Hepatocyte (in vitro differentiated cells): ENCODE data around the gene NOD1. TPM values are rescaled to one million over a fixed set of nuclear protein-coding genes. Genes with fewer than 3 reads are reported as not detected.

Source experiments
- DNase-seq: peaks from one replicate; pipeline ENCODE4 v3.0.0-alpha.2; 2016; ENCODE audit warnings: low spot score
- H2AFZ ChIP-seq: fragments of 200-600 bp; sonication (generic); 2 replicates; pipeline ENCODE4 v1.6.0; 2016; ENCODE audit warnings: antibody characterized with exemption, mild to moderate bottlenecking
- H3K27ac ChIP-seq: fragments of 200-600 bp; sonication (generic); 2 replicates; pipeline ENCODE4 v1.5.1; 2016; ENCODE audit warnings: mild to moderate bottlenecking
- H3K27me3 ChIP-seq: fragments of 200-600 bp; sonication (generic); 2 replicates; pipeline ENCODE4 v1.6.1; 2016
- H3K36me3 ChIP-seq: fragments of 200-600 bp; sonication (generic); replicated peaks from 2 replicates; pipeline ENCODE4 v1.5.1; 2016; ENCODE audit warnings: low read depth; ENCODE audit not compliant: insufficient read depth
- H3K4me1 ChIP-seq: fragments of 200-600 bp; sonication (generic); 2 replicates; pipeline ENCODE4 v1.5.1; 2016; ENCODE audit warnings: mild to moderate bottlenecking, moderate library complexity; ENCODE audit not compliant: insufficient read depth
- H3K4me2 ChIP-seq: fragments of 200-600 bp; sonication (generic); 2 replicates; pipeline ENCODE4 v1.6.0; 2016
- H3K4me3 ChIP-seq: fragments of 200-600 bp; sonication (generic); 2 replicates; pipeline ENCODE4 v1.5.1; 2016; ENCODE audit warnings: mild to moderate bottlenecking
- H3K79me2 ChIP-seq: fragments of 200-600 bp; sonication (generic); 2 replicates; pipeline ENCODE4 v1.6.0; 2017; ENCODE audit warnings: mild to moderate bottlenecking
- H3K9me2 ChIP-seq: fragments of 200-600 bp; sonication (generic); replicated peaks from 2 replicates; pipeline ENCODE4 v1.6.0; 2017; ENCODE audit warnings: mild to moderate bottlenecking; ENCODE audit not compliant: insufficient read depth
- H3K9me3 ChIP-seq: fragments of 200-600 bp; sonication (generic); 2 replicates; pipeline ENCODE4 v1.5.1; 2016; ENCODE audit warnings: low read depth, mild to moderate bottlenecking
- H4K20me1 ChIP-seq: fragments of 200-600 bp; sonication (generic); 2 replicates; pipeline ENCODE4 v1.6.0; 2016; ENCODE audit warnings: mild to moderate bottlenecking; ENCODE audit not compliant: insufficient read depth, poor library complexity, severe bottlenecking
- CTCF ChIP-seq: fragments of 200-600 bp; sonication (generic); IDR thresholded peaks from 2 replicates; pipeline ENCODE4 v1.5.1; 2016; ENCODE audit warnings: antibody characterized with exemption, mild to moderate bottlenecking; ENCODE audit not compliant: poor library complexity
- EZH2 ChIP-seq: fragments of 200-600 bp; sonication (generic); IDR thresholded peaks from 2 replicates; pipeline ENCODE4 v1.6.1; 2016; ENCODE audit warnings: antibody characterized with exemption, mild to moderate bottlenecking, borderline replicate concordance
- EZH2phosphoT487 ChIP-seq: fragments of 200-600 bp; sonication (generic); IDR thresholded peaks from one replicate; pipeline ENCODE4 v1.6.1; 2018; ENCODE audit warnings: antibody characterized with exemption, mild to moderate bottlenecking, low read depth, moderate library complexity; ENCODE audit not compliant: unreplicated experiment, severe bottlenecking
- WGBS: methylation state at CpG from one replicate; pipeline ENCODE4 v1.1.6; 2016; ENCODE audit warnings: low lambda C conversion rate; ENCODE audit errors: missing lambda C conversion rate; 5-methylcytosine and 5-hydroxymethylcytosine counted together
- polyA plus RNA-seq: library from polyadenylated mRNA; unstranded; fragments of >200 nt; fragmentation: Nextera tagmentation; extraction: Ambion mirVana; gene quantifications from 2 replicates; pipeline ENCODE4 v1.2.1, GENCODE V29; 2016
- total RNA-seq: library from RNA; depleted of rRNA; stranded (reverse); fragments of >200 nt; gene quantifications from 2 replicates; pipeline ENCODE4 v1.2.3, GENCODE V29; 2014

Gene NOD1
- total and polyA plus RNA-seq, 2 experiments from 2014 or later, result 3.0 to 6.1 TPM

DNA sequence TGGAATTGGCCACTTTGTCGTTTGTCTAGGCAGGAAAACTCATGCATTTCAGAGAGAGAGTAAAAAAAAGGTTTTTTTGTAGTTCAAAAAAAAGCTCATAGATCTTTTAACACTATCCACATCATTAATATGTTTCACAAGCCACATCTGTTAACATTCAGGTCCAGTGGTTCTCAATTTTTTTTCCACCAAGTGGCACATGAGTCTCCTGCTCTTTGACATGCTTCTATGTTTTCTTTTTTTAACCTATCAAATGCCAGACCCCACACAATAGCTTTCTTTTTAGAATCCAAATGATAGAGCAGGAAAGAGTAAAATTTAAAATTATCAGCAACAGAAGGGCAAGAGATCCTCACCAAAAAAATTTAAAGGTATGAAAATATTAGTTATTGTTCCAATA lies 20.3 kb downstream of the NOD1 start:
- no peaks in the 10 kb centered on the region for H3K79me2 ChIP-seq
- DNase-seq, result no peak
- no peaks in the 10 kb centered on the region for H3K36me3 ChIP-seq
- H2AFZ ChIP-seq, result no peak overlapping the region
- H3K27me3 ChIP-seq, result no peaks in the 10 kb centered on the region
- no peak overlapping the region for H3K27ac ChIP-seq
- H3K9me2 ChIP-seq, result no peaks in the 10 kb centered on the region
- no peaks in the 10 kb centered on the region for H4K20me1 ChIP-seq
- TF ChIP-seq EZH2 (no peak), EZH2phosphoT487 (no peak), CTCF (no peak)
- H3K9me3 ChIP-seq, result no peaks in the 10 kb centered on the region
- H3K4me2 ChIP-seq, result no peak overlapping the region
- no peak overlapping the region for H3K4me3 ChIP-seq
- peaks cover 11% of the 10 kb centered on the region for H3K4me1 ChIP-seq
- WGBS, result 38% methylated on average over 1 of the region's 1 CpG

- no peak overlapping the region for H3K4me2 ChIP-seq
- H3K79me2 ChIP-seq, result no peaks in the 10 kb centered on the region
- no peaks in the 10 kb centered on the region for H4K20me1 ChIP-seq
- no peak for DNase-seq
- TF ChIP-seq EZH2phosphoT487 (no peak), EZH2 (no peak), CTCF (no peak)
- no peak overlapping the region for H2AFZ ChIP-seq
- no peaks in the 10 kb centered on the region for H3K9me2 ChIP-seq
- no peaks in the 10 kb centered on the region for H3K4me1 ChIP-seq
- no peak overlapping the region for H3K27ac ChIP-seq
- 77% methylated on average over 3 of the region's 3 CpGs for WGBS
- no peaks in the 10 kb centered on the region for H3K36me3 ChIP-seq
- H3K9me3 ChIP-seq, result no peaks in the 10 kb centered on the region
- H3K27me3 ChIP-seq, result no peaks in the 10 kb centered on the region
- no peak overlapping the region for H3K4me3 ChIP-seq
Measured at GRCh38 chr7:30453921-30454320, 24.7 kb downstream of the NOD1 start.

GRCh38 chr7:30453016-30453415 lies 25.6 kb downstream of the NOD1 start:
- Histone ChIP-seq H3K27ac (no peak overlapping the region), H3K9me2 (no peaks in the 10 kb centered on the region), H3K79me2 (no peaks in the 10 kb centered on the region), H3K27me3 (no peaks in the 10 kb centered on the region), H3K9me3 (no peaks in the 10 kb centered on the region), H3K4me2 (no peak overlapping the region), H3K4me3 (no peak overlapping the region), H4K20me1 (no peaks in the 10 kb centered on the region), H3K4me1 (no peaks in the 10 kb centered on the region), H3K36me3 (no peaks in the 10 kb centered on the region), H2AFZ (no peak overlapping the region)
- no peak for DNase-seq
- TF ChIP-seq EZH2phosphoT487, result no peak
- no peak for TF ChIP-seq CTCF
- no peak for TF ChIP-seq EZH2
- 78% methylated on average over 8 of the region's 8 CpGs for WGBS

GRCh38 chr7:30452280-30452930 lies 26.2 kb downstream of the NOD1 start:
- Histone ChIP-seq H3K27ac (no peak overlapping the region), H3K79me2 (no peaks in the 10 kb centered on the region), H4K20me1 (no peaks in the 10 kb centered on the region), H3K4me1 (no peaks in the 10 kb centered on the region), H3K36me3 (no peaks in the 10 kb centered on the region), H3K27me3 (no peaks in the 10 kb centered on the region), H3K4me3 (no peak overlapping the region), H3K4me2 (no peak overlapping the region), H3K9me2 (no peaks in the 10 kb centered on the region), H3K9me3 (no peaks in the 10 kb centered on the region), H2AFZ (no peak overlapping the region)
- DNase-seq, result no peak
- WGBS, result 91% methylated on average over 27 of the region's 27 CpGs
- TF ChIP-seq CTCF (no peak), EZH2phosphoT487 (no peak), EZH2 (no peak)
